Stimulated activated CD4-positive, alpha-beta T cell treated with anti-CD3 and anti-CD28 coated beads, Interleukin-15, amount 100 ng/mL, for 48 hours (primary cell): ENCODE data around the gene SMARCA4.
"Not testable (repeated sequence)": the region's sequence is repeated elsewhere in the genome, so short reads cannot be mapped to it uniquely, and the experiment has no call there.

ENCODE experiments used
- DNase-seq, 2 donors: peaks; one replicate each; pipeline ENCODE4 v3.0.0-alpha.2; 2020; ENCODE audit warnings: low read depth in 2 of 2

SMARCA4 gene

GRCh38 chr19:10928563-10929401 is 32.0 kb upstream of the SMARCA4 start, which contains the start of the genes TIMM29 and YIPF2:
Gene TIMM29 (plus strand): TSS chr19:10928811. CDS start chr19:10928823, 12 bp downstream.
Gene YIPF2 (minus strand): TSS chr19:10928639. CDS start chr19:10928410, 229 bp downstream.
- peak; percentile 93 to 96 for DNase-seq

- DNase-seq: no peak
Observed at GRCh38 chr19:10929402-10929794, 31.4 kb upstream of the SMARCA4 start.

GRCh38 chr19:10935371-10936059 is 25.3 kb upstream of the SMARCA4 start:
- no peak for DNase-seq

GRCh38 chr19:10936661-10937084 is 24.2 kb upstream of the SMARCA4 start:
- peak in 1 of 2 donors; percentile 22 for DNase-seq

- DNase-seq: not testable (repeated sequence)
Observed at GRCh38 chr19:10941649-10942048, 19.2 kb upstream of the SMARCA4 start.

GRCh38 chr19:10943412-10943811 is 17.4 kb upstream of the SMARCA4 start:
- not testable (repeated sequence) for DNase-seq

- DNase-seq: no peak
Observed at GRCh38 chr19:10945264-10945663, 15.6 kb upstream of the SMARCA4 start.

GRCh38 chr19:10946958-10947657 is 13.7 kb upstream of the SMARCA4 start:
- no peak for DNase-seq

- no peak for DNase-seq
Observed at GRCh38 chr19:10952809-10953208, 8.0 kb upstream of the SMARCA4 start.

GRCh38 chr19:10959277-10959968 is 1.4 kb upstream of the SMARCA4 start:
- not testable (repeated sequence) for DNase-seq

- DNase-seq: no peak
Observed at GRCh38 chr19:10961073-10961860, 437 bp downstream of the SMARCA4 start.

- DNase-seq: no peak
Observed at GRCh38 chr19:10962863-10963262, 2.0 kb downstream of the SMARCA4 start.

GRCh38 chr19:10963865-10964264 is 3.0 kb downstream of the SMARCA4 start:
- no peak for DNase-seq

GRCh38 chr19:10964903-10965302 is 4.1 kb downstream of the SMARCA4 start:
- DNase-seq: no peak

GRCh38 chr19:10965398-10965797 is 4.6 kb downstream of the SMARCA4 start:
- no peak for DNase-seq

GRCh38 chr19:10966809-10967208 is 6.0 kb downstream of the SMARCA4 start:
- DNase-seq: no peak

- DNase-seq: no peak
Observed at GRCh38 chr19:10968527-10969135, 7.8 kb downstream of the SMARCA4 start.

- DNase-seq: no peak
Observed at GRCh38 chr19:10971107-10971726, 10.4 kb downstream of the SMARCA4 start.

- DNase-seq: no peak
Observed at GRCh38 chr19:10975374-10976130, 14.7 kb downstream of the SMARCA4 start.
